ENCODE results near the gene KCNMB1.

GRCh38 chr5:170345971-170346370 lies 43.2 kb downstream of the KCNMB1 start:
- no peak for TF ChIP-seq CTCF (conservative IDR thresholded peaks at IDR 0.05; ENCODE audit: low read depth, low read length)
- no peak for TF ChIP-seq EZH2 (IDR thresholded peaks at IDR 0.05; ENCODE audit: low read length, unreplicated experiment)
- TF ChIP-seq EZH2phosphoT487 (IDR thresholded peaks at IDR 0.05; ENCODE audit: borderline replicate concordance, low read length), result no peak

Measured in PC-3 (cell line).